GM19351 (cell line): ENCODE data around the gene MGMT.
A peak's percentile ranks its signal among the peaks of the same experiment; 100 is the strongest.

Experiments
- ATAC-seq: cut with Tn5 transposase; IDR thresholded peaks from one replicate; pipeline ENCODE4 v1.9.1; 2021; ENCODE audit warnings: mild to moderate bottlenecking, moderate library complexity; ENCODE audit not compliant: unreplicated experiment

The MGMT gene

GRCh38 chr10:129541200-129541599 lies 74.2 kb downstream of the MGMT start:
- ATAC-seq, result no peak

GRCh38 chr10:129541748-129542487 lies 74.9 kb downstream of the MGMT start:
- no peak for ATAC-seq

GRCh38 chr10:129542589-129542988 lies 75.5 kb downstream of the MGMT start:
- ATAC-seq, result no peak

GRCh38 chr10:129544205-129545202 lies 77.5 kb downstream of the MGMT start:
- ATAC-seq, result no peak

- ATAC-seq, result no peak
These were observed 78.2 kb downstream of the MGMT start for GRCh38 chr10:129545261-129545660.

- no peak for ATAC-seq
These were observed 79.1 kb downstream of the MGMT start for GRCh38 chr10:129546106-129546505.

GRCh38 chr10:129547608-129548007 lies 80.6 kb downstream of the MGMT start:
- ATAC-seq, result no peak

GRCh38 chr10:129548600-129548999 lies 81.6 kb downstream of the MGMT start:
- no peak for ATAC-seq

GRCh38 chr10:129550076-129550475 lies 83.0 kb downstream of the MGMT start:
- ATAC-seq, result no peak

GRCh38 chr10:129550658-129551057 lies 83.6 kb downstream of the MGMT start:
- ATAC-seq, result no peak

- ATAC-seq, result peak; percentile 94
These were observed 85.1 kb downstream of the MGMT start for GRCh38 chr10:129552119-129552518.

- ATAC-seq, result no peak
These were observed 86.9 kb downstream of the MGMT start for GRCh38 chr10:129553928-129554327.

GRCh38 chr10:129556316-129556715 lies 89.3 kb downstream of the MGMT start:
- no peak for ATAC-seq

GRCh38 chr10:129560361-129560760 lies 93.3 kb downstream of the MGMT start:
- no peak for ATAC-seq

GRCh38 chr10:129562487-129562886 lies 95.4 kb downstream of the MGMT start:
- no peak for ATAC-seq

- ATAC-seq, result no peak
These were observed 97.9 kb downstream of the MGMT start for GRCh38 chr10:129564923-129565322.

- ATAC-seq, result no peak
These were observed 101.7 kb downstream of the MGMT start for GRCh38 chr10:129568583-129569344.

- no peak for ATAC-seq
These were observed 103.1 kb downstream of the MGMT start for GRCh38 chr10:129570185-129570584.

- no peak for ATAC-seq
These were observed 112.2 kb downstream of the MGMT start for GRCh38 chr10:129579228-129579627.

- no peak for ATAC-seq
These were observed 113.0 kb downstream of the MGMT start for GRCh38 chr10:129580010-129580409.

- ATAC-seq, result no peak
These were observed 113.9 kb downstream of the MGMT start for GRCh38 chr10:129580901-129581300.
